ENCODE data around the gene C13orf42.

C13orf42 gene

GRCh38 chr13:51148223-51148951, 37.3 kb upstream of the C13orf42 start:
- no peak for TF ChIP-seq CTCF (IDR thresholded peaks at IDR 0.05; ENCODE audit: unreplicated experiment in 3 of 3)
- Mint-ChIP-seq H3K4me3 (no peak overlapping the region), H3K27me3 (ENCODE audit: low read depth) (peaks cover 34% of the 10 kb centered on the region), H3K4me1 (peaks cover 9% of the 10 kb centered on the region), H3K27ac (no peak overlapping the region), H3K9me3 (peaks cover 3% of the 10 kb centered on the region), H3K36me3 (ENCODE audit: low read depth) (no peaks in the 10 kb centered on the region)

- Mint-ChIP-seq H3K27ac (no peak overlapping the region), H3K27me3 (ENCODE audit: low read depth) (peaks cover 30% of the 10 kb centered on the region), H3K4me3 (no peak overlapping the region), H3K36me3 (ENCODE audit: low read depth) (no peaks in the 10 kb centered on the region), H3K9me3 (peaks cover 6% of the 10 kb centered on the region), H3K4me1 (peaks cover 9% of the 10 kb centered on the region)
- TF ChIP-seq CTCF (IDR thresholded peaks at IDR 0.05; ENCODE audit: unreplicated experiment in 3 of 3) = no peak
These were observed 36.7 kb upstream of the C13orf42 start for GRCh38 chr13:51147732-51148131.

- Mint-ChIP-seq H3K36me3 (ENCODE audit: low read depth) (no peaks in the 10 kb centered on the region), H3K4me1 (peaks cover 9% of the 10 kb centered on the region), H3K27me3 (ENCODE audit: low read depth) (peaks cover 22% of the 10 kb centered on the region), H3K27ac (no peak overlapping the region), H3K4me3 (no peak overlapping the region), H3K9me3 (peaks cover 6% of the 10 kb centered on the region)
- TF ChIP-seq CTCF (IDR thresholded peaks at IDR 0.05; ENCODE audit: unreplicated experiment in 3 of 3) = no peak
These were observed 35.6 kb upstream of the C13orf42 start for GRCh38 chr13:51146667-51147066.

- no peak for TF ChIP-seq CTCF (IDR thresholded peaks at IDR 0.05; ENCODE audit: unreplicated experiment in 3 of 3)
- Mint-ChIP-seq H3K27ac (no peak overlapping the region), H3K27me3 (ENCODE audit: low read depth) (peaks cover 8% of the 10 kb centered on the region), H3K4me3 (no peak overlapping the region), H3K36me3 (ENCODE audit: low read depth) (no peaks in the 10 kb centered on the region), H3K9me3 (peaks cover 8% of the 10 kb centered on the region), H3K4me1 (no peaks in the 10 kb centered on the region)
These were observed 26.2 kb upstream of the C13orf42 start for GRCh38 chr13:51137250-51137649.

- Mint-ChIP-seq H3K36me3 (ENCODE audit: low read depth) (no peaks in the 10 kb centered on the region), H3K4me3 (no peak overlapping the region), H3K9me3 (peaks cover 13% of the 10 kb centered on the region), H3K27ac (no peak overlapping the region), H3K27me3 (ENCODE audit: low read depth) (peaks cover 8% of the 10 kb centered on the region), H3K4me1 (no peaks in the 10 kb centered on the region)
- TF ChIP-seq CTCF (IDR thresholded peaks at IDR 0.05; ENCODE audit: unreplicated experiment in 3 of 3) = no peak
These were observed 25.4 kb upstream of the C13orf42 start for GRCh38 chr13:51136276-51136980.

Data from nephron (organoid).